ENCODE data around the gene TMEM267.
"Not testable (repeated sequence)": the region's sequence is repeated elsewhere in the genome, so short reads cannot be mapped to it uniquely, and the experiment has no call there.

Gene TMEM267

DNA sequence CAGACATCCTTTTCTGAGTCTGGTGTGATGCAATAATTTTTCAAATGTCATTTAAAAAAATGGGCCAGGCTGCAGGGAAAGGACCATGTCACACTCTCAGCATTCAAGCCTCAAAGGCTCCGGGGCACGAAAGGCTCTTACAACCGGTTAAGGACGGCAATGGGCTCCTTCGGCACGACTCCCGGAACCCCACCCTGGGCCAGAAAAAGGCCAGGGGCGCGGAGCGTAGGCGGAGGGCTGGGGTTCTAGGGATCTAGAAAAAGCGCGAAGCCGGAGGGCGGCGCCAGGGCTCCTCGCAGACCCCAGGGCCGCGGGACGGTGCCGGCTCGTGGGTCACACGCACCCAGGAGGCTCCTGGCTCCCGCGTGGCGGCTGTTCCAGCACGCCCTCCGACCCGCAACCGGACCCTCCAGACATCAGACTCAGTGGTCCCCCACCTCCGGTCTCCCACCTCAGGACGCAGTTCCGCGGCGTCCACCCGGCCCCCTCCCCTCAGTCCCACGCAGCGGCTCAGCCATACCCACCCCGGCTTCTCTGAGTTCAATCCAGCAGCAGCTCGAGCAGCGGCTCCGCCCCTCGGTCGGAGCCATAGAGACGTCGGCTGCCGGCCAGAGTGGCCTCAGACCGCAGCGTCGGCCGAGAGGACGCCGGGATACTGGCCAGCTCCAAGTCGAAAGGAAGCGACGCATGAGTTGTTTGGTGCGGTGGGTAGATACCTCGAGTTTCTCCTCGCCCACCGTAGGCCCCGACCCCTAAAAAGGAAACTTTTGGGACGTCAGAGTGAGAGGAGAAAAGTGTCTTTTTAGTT lies at the start of gene TMEM267:
Gene TMEM267, minus strand, starts transcription at position 568 of the 808 bp plus-strand sequence. CDS start 29,896 bp downstream, outside the sequence.
- peak; percentile 75 to 80 for DNase-seq

- no peak for DNase-seq
Observed at GRCh38 chr5:43530648-43531047, 47.0 kb upstream of the TMEM267 start.

DNA sequence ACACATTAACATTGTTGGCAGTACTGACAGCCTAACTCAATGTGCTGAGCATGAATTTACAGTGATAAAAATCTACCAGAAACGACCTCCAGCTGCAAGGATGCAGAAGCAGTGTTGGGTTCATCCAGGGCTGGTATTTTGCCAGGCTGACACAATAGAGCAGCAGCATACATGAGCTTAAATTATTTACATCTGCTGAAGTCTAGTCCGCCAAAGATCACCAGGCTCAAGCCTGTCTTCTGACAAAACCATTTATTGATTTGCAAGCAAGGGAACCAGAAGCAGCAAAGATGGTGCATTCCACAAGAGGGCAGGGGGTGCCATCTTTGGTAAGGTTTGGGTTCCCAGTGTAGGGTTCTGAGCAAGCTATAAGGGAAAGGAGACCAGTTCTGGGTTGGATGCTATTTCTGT lies 40.0 kb upstream of the TMEM267 start:
- no peak for DNase-seq

GRCh38 chr5:43520615-43521014 lies 37.0 kb upstream of the TMEM267 start:
- no peak for DNase-seq

GRCh38 chr5:43515678-43516048 lies 32.0 kb upstream of the TMEM267 start:
- DNase-seq, result no peak

DNA sequence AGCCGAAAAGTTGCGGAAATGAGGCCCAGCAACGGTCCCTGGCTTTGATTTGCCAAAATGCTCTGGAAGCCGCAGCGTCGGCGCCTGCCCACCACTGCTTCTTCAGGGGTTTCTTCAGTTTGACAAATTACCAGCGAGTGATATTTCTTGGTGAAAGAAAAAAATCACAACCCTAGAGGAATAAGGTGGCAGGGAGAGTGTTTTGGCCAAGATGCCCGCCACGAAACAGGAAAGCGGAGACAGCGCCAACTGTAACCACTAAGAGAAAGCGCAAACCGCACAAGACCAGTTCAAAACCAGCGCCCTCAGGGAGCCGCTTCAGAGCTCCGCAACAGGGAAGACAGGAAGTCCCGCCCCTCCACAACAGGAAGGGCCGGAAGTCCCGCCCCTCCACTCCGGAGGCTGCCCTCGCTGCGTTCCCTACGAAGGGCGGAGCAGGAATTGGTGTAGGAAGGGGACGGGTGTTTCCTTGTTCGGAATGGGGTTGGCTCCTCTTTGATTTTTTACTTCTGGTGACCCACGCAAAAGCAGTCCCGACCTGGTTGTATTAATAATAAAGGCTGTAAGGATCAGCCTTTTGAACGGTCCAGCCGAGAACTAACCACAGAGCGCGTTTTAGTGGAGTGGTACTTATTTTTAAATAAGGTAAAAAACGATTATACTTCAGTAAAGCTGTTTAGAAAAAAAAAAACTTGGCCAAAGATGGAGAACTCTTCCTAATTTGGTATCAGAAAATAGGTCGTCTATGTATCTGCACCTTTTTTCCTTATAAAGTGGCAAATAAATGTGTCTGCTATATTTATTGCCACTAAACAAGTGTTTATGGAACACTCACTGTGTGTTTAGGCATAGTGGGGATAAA lies 31.4 kb upstream of the TMEM267 start, which contains the start of gene C5orf34:
Gene C5orf34, minus strand, starts transcription at position 333 of the 862 bp plus-strand sequence. CDS start 5,809 bp downstream, outside the sequence.
- DNase-seq, result peak; percentile 92 to 95

GRCh38 chr5:43514471-43514815 lies 30.8 kb upstream of the TMEM267 start:
- peak in 1 of 2 experiments; percentile 21 for DNase-seq

GRCh38 chr5:43514025-43514424 lies 30.4 kb upstream of the TMEM267 start:
- no peak for DNase-seq

GRCh38 chr5:43511062-43511461 lies 27.4 kb upstream of the TMEM267 start:
- DNase-seq, result not testable (repeated sequence)

GRCh38 chr5:43498581-43498980 lies 14.9 kb upstream of the TMEM267 start:
- DNase-seq, result no peak

GRCh38 chr5:43497311-43498104 lies 13.8 kb upstream of the TMEM267 start:
- DNase-seq, result no peak

- DNase-seq, result no peak
Observed at GRCh38 chr5:43491326-43491725, 7.7 kb upstream of the TMEM267 start.

GRCh38 chr5:43486353-43486752 lies 2.7 kb upstream of the TMEM267 start:
- no peak for DNase-seq

DNA sequence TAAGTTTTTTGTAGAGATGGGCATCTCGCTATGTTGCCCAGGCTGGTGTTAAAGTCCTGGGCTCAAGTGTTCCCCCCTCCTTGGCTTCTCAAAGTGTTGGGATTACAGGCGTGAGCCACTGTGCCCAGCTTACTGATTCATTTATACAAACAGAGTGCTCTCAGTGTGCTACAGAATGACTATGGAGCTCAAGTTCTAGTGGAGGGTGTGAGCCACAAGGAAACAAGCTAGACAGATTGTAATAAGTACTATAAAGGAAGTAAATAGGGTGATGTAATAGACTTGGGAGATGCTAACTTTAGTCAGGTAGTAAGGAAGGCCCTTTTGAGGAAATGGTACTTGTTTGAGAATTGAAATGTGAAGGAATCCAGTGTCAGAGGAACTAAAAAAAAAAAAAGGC lies 1.7 kb upstream of the TMEM267 start:
- DNase-seq, result no peak

DNA sequence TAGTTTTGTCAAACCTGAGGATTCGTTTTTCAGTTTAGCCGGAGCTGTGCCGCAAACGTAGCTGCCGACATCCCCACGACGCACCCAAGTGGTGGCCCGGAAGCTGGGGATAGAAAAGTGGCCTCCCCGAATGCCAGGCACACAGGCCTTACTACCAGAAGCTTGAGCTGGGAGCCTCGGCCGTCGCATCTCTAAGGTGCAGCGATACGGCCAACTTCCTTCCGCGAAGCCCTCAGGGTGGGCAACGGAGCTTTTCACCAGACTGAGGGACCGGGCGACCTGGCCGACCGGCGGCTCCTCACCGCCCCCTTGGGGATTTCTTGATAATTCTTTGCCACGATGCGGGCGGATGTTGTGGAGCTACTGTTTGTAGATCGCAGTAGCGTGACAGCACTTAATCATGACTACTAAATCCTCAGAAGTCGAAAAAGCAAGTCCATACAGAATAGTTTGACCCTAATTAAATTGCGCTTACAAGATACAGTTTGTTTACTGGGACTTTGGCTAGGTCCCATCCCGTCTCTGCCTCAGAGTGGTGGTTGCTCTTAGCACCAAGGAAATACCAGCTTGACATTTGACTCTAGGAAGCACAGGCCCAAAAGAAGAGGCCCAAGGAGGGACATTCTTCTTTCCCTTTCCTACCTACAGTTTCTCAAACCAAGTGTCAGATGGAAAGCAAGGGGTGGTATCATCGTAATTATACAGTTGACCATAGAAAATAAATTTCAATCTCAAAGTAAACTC lies 613 bp upstream of the TMEM267 start:
- peak; percentile 81 to 82 for DNase-seq

- no peak for DNase-seq
Observed at GRCh38 chr5:43482490-43483297, 971 bp downstream of the TMEM267 start.

GRCh38 chr5:43469671-43470391 lies 13.8 kb downstream of the TMEM267 start:
- DNase-seq, result no peak

- DNase-seq, result no peak
Observed at GRCh38 chr5:43467100-43467499, 16.6 kb downstream of the TMEM267 start.

- not testable (repeated sequence) for DNase-seq
Observed at GRCh38 chr5:43465455-43465854, 18.2 kb downstream of the TMEM267 start.

DNA sequence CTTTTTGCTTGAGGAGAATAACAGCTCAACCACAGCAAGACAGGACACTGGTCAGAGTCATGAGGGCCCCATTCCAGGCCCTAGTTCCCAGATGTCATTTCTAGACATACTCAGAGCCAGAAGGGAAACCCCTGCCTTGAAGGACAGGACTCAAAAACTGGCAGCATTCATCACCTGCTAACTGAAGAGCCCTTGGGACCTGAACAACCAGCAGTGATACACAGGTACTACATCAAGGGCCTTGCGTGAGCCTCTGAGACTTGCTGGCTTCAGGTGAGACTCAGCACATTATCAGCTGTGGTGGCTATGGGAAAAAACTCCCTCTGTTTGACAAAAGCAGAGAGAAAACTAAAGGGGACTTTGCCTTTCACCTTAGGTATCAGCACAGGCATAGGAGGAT lies 22.6 kb downstream of the TMEM267 start:
- no peak for DNase-seq

DNA sequence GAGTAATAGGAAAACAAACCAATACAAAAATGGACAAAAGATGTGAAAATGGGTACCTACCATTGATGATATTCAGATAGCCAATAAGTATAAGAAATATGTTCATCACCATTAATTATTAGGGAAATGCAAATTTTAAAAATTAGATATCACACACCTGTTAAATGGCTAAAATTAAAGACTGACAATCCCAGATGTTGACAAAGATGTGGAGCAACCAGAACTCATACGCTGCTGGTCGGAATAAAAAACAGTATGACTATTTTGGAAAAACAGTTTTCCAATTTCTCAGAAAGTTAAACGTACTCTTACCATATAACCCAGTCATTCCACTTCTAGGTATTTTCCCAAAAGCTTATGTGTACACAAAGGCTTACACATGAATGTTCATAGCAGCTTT lies 27.1 kb downstream of the TMEM267 start:
- no peak for DNase-seq
